NCI-H146 treated with DMSO at 0.1 percent for 48 hours (cell line): ENCODE measurements around the gene IRAK4.

ENCODE experiments used
- DNase-seq: peaks from one replicate; lab custom pipeline; 2025; ENCODE audit not compliant: unreplicated experiment; lab: John Stamatoyannopoulos, UW

The IRAK4 gene

GRCh38 chr12:43835656-43836474 lies 77.1 kb downstream of the IRAK4 start, which contains the start of gene TMEM117:
Gene TMEM117, plus strand, starts transcription at chr12:43836081.
- DNase-seq = peak; percentile 16

- peak; percentile 22 for DNase-seq
Observed at GRCh38 chr12:43836475-43836989, 77.8 kb downstream of the IRAK4 start.
